HEK293T (cell line): ENCODE measurements around the gene KIF25.

Source experiments
- CTCF ChIA-PET: fragments of 350-600 bp; formaldehyde crosslinking; extraction: SDS; loops from one replicate; lab custom pipeline; 2021; ENCODE audit warnings: antibody characterized with exemption, inconsistent platforms; lab: Yijun Ruan, JAX
- POLR2A ChIA-PET: fragments of 350-600 bp; formaldehyde crosslinking; extraction: SDS; loops from one replicate; lab custom pipeline; 2020; ENCODE audit warnings: antibody characterized with exemption, inconsistent platforms; lab: Yijun Ruan, JAX
- DNase-seq: peaks from one replicate; pipeline ENCODE4 v3.0.0; 2012; ENCODE audit warnings: mixed read lengths; ENCODE audit errors: extremely low spot score
- ARNT ChIP-seq: fragments of 450-650 bp; IDR thresholded peaks from 2 replicates; pipeline ENCODE4 v1.6.1; 2017; ENCODE audit warnings: mild to moderate bottlenecking
- BHLHE40 ChIP-seq: fragments of 450-650 bp; IDR thresholded peaks from 2 replicates; pipeline ENCODE4 v1.6.1; 2016; ENCODE audit warnings: mild to moderate bottlenecking, moderate library complexity, borderline replicate concordance
- CTBP1 ChIP-seq: fragments of 450-650 bp; IDR thresholded peaks from 2 replicates; pipeline ENCODE4 v1.6.1; 2016; ENCODE audit warnings: borderline replicate concordance
- ELF4 ChIP-seq: fragments of 450-650 bp; IDR thresholded peaks from 2 replicates; pipeline ENCODE4 v1.6.1; 2017; ENCODE audit warnings: antibody characterized with exemption
- FOXA1 ChIP-seq: fragments of 450-650 bp; IDR thresholded peaks from 2 replicates; pipeline ENCODE4 v1.6.1; 2016; ENCODE audit warnings: mild to moderate bottlenecking
- FOXK2 ChIP-seq: fragments of 450-650 bp; IDR thresholded peaks from 2 replicates; pipeline ENCODE4 v1.6.1; 2016; ENCODE audit warnings: mild to moderate bottlenecking
- FOXM1 ChIP-seq: fragments of 450-650 bp; IDR thresholded peaks from 2 replicates; pipeline ENCODE4 v1.6.1; 2017; ENCODE audit warnings: mild to moderate bottlenecking, borderline replicate concordance
- HDGF ChIP-seq: fragments of 450-650 bp; IDR thresholded peaks from 2 replicates; pipeline ENCODE4 v1.6.1; 2017; ENCODE audit warnings: antibody characterized with exemption, borderline replicate concordance
- L3MBTL2 ChIP-seq: fragments of 450-650 bp; conservative IDR thresholded peaks from 2 replicates; pipeline ENCODE4 v1.6.1; 2016; ENCODE audit warnings: mild to moderate bottlenecking
- LEF1 ChIP-seq: fragments of 450-650 bp; IDR thresholded peaks from 2 replicates; pipeline ENCODE4 v1.6.1; 2017; ENCODE audit warnings: mild to moderate bottlenecking, borderline replicate concordance
- NFRKB ChIP-seq: fragments of 450-650 bp; IDR thresholded peaks from 2 replicates; pipeline ENCODE4 v1.6.1; 2016; ENCODE audit warnings: mild to moderate bottlenecking, moderate library complexity
- PKNOX1 ChIP-seq: fragments of 450-650 bp; IDR thresholded peaks from 2 replicates; pipeline ENCODE4 v1.6.1; 2016
- SP1 ChIP-seq: fragments of 450-650 bp; IDR thresholded peaks from 2 replicates; pipeline ENCODE4 v1.6.1; 2017
- SUZ12 ChIP-seq: fragments of 450-650 bp; IDR thresholded peaks from 2 replicates; pipeline ENCODE4 v1.6.1; 2016; ENCODE audit warnings: mild to moderate bottlenecking
- TARDBP ChIP-seq: fragments of 450-650 bp; IDR thresholded peaks from 2 replicates; pipeline ENCODE4 v1.6.1; 2016
- ZNF384 ChIP-seq: fragments of 450-650 bp; IDR thresholded peaks from 2 replicates; pipeline ENCODE4 v1.6.1; 2016

KIF25 gene

GRCh38 chr6:167953551-167953950 is 43.9 kb upstream of the KIF25 start:
- DNase-seq = no peak
- TF ChIP-seq CTBP1 (no peak), HDGF (no peak), LEF1 (no peak), PKNOX1 (no peak), NFRKB (no peak), L3MBTL2 (no peak), ELF4 (no peak), FOXK2 (no peak), SUZ12 (no peak), ARNT (no peak), FOXA1 (no peak), FOXM1 (no peak)
- CTCF ChIA-PET = no interaction called here
- POLR2A ChIA-PET = no interaction called here

GRCh38 chr6:167954151-167954550 is 43.3 kb upstream of the KIF25 start:
- DNase-seq = no peak
- no peak for TF ChIP-seq SUZ12
- no peak for TF ChIP-seq ELF4
- TF ChIP-seq BHLHE40 = no peak
- no peak for TF ChIP-seq CTBP1
- no peak for TF ChIP-seq LEF1
- no peak for TF ChIP-seq HDGF
- no peak for TF ChIP-seq NFRKB
- no peak for TF ChIP-seq PKNOX1
- TF ChIP-seq ARNT = no peak
- TF ChIP-seq L3MBTL2 = no peak
- TF ChIP-seq SP1 = no peak
- no peak for TF ChIP-seq FOXM1
- TF ChIP-seq ZNF384 = no peak
- no peak for TF ChIP-seq FOXA1
- TF ChIP-seq TARDBP = no peak
- POLR2A ChIA-PET = no interaction called here
- CTCF ChIA-PET = no interaction called here

GRCh38 chr6:167956491-167956890 is 41.0 kb upstream of the KIF25 start:
- TF ChIP-seq BHLHE40 (no peak), ARNT (no peak), PKNOX1 (no peak), FOXA1 (no peak)
- POLR2A ChIA-PET = no interaction called here
- DNase-seq = no peak
- CTCF ChIA-PET = no interaction called here

- ChIA-PET CTCF (interaction anchor here (0.5 to 0.6 kb wide), 2 partner anchors 58 to 407 kb away, joined by 3 to 4 read pairs; no protein-coding TSS in a partner anchor), POLR2A (no interaction called here)
- TF ChIP-seq TARDBP (no peak), FOXK2 (no peak), PKNOX1 (no peak), CTBP1 (no peak), ARNT (no peak), FOXM1 (no peak), SP1 (no peak), L3MBTL2 (no peak), HDGF (no peak), LEF1 (no peak), ELF4 (no peak), NFRKB (no peak), SUZ12 (no peak), BHLHE40 (no peak), ZNF384 (no peak), FOXA1 (no peak)
- no peak for DNase-seq
These were observed 40.4 kb upstream of the KIF25 start for GRCh38 chr6:167956983-167957492.

- TF ChIP-seq NFRKB = no peak
- TF ChIP-seq ELF4 = no peak
- no peak for TF ChIP-seq ZNF384
- no peak for TF ChIP-seq PKNOX1
- TF ChIP-seq CTBP1 = no peak
- no peak for TF ChIP-seq ARNT
- DNase-seq = no peak
- POLR2A ChIA-PET = no interaction called here
- CTCF ChIA-PET = interaction anchor here (0.5 to 0.7 kb wide), 2 partner anchors 59 to 935 kb away, joined by 3 read pairs; no protein-coding TSS in a partner anchor
These were observed 39.8 kb upstream of the KIF25 start for GRCh38 chr6:167957626-167958025.

GRCh38 chr6:167960579-167960978 is 36.9 kb upstream of the KIF25 start:
- POLR2A ChIA-PET = no interaction called here
- TF ChIP-seq SP1 = no peak
- TF ChIP-seq FOXM1 = no peak
- TF ChIP-seq FOXK2 = no peak
- no peak for TF ChIP-seq SUZ12
- no peak for TF ChIP-seq TARDBP
- no peak for TF ChIP-seq HDGF
- TF ChIP-seq PKNOX1 = no peak
- TF ChIP-seq BHLHE40 = no peak
- TF ChIP-seq LEF1 = no peak
- TF ChIP-seq ZNF384 = no peak
- TF ChIP-seq L3MBTL2 = no peak
- TF ChIP-seq FOXA1 = no peak
- TF ChIP-seq ARNT = no peak
- TF ChIP-seq NFRKB = no peak
- TF ChIP-seq ELF4 = no peak
- no peak for TF ChIP-seq CTBP1
- DNase-seq = no peak
- CTCF ChIA-PET = interaction anchor here (1.1 kb wide), 1 partner anchor 81 kb away, joined by 4 read pairs; no protein-coding TSS in a partner anchor
